ENCODE data around the gene KCNIP1.
A peak's percentile ranks its signal among the peaks of the same experiment; 100 is the strongest.

The KCNIP1 gene

GRCh38 chr5:170481849-170482248 is 22.0 kb upstream of the KCNIP1 start:
- no peak for TF ChIP-seq CTCF (IDR thresholded peaks at IDR 0.05; ENCODE audit: low read depth, low read length)
- in situ Hi-C loops (cut with HindIII; ENCODE audit: low sequenced_read_pairs), result no loop called here
- H3K4me3 ChIP-seq (ENCODE audit: low read depth, low read length), result no peak overlapping the region
- DNase-seq (ENCODE audit: low read depth, low spot score), result no peak

- DNase-seq (ENCODE audit: low read depth, low spot score), result no peak
- no peak overlapping the region for H3K4me3 ChIP-seq (ENCODE audit: low read depth, low read length)
- in situ Hi-C loops (cut with HindIII; ENCODE audit: low sequenced_read_pairs), result no loop called here
- no peak for TF ChIP-seq CTCF (IDR thresholded peaks at IDR 0.05; ENCODE audit: low read depth, low read length)
Measured at GRCh38 chr5:170482511-170482910, 21.3 kb upstream of the KCNIP1 start.

GRCh38 chr5:170483701-170484458 is 19.9 kb upstream of the KCNIP1 start:
- peak; percentile 23 for DNase-seq (ENCODE audit: low read depth, low spot score)
- no peak for TF ChIP-seq CTCF (IDR thresholded peaks at IDR 0.05; ENCODE audit: low read depth, low read length)
- in situ Hi-C loops (cut with HindIII; ENCODE audit: low sequenced_read_pairs), result no loop called here
- no peak overlapping the region for H3K4me3 ChIP-seq (ENCODE audit: low read depth, low read length)

GRCh38 chr5:170484459-170484831 is 19.4 kb upstream of the KCNIP1 start:
- no peak overlapping the region for H3K4me3 ChIP-seq (ENCODE audit: low read depth, low read length)
- in situ Hi-C loops (cut with HindIII; ENCODE audit: low sequenced_read_pairs), result no loop called here
- no peak for DNase-seq (ENCODE audit: low read depth, low spot score)
- no peak for TF ChIP-seq CTCF (IDR thresholded peaks at IDR 0.05; ENCODE audit: low read depth, low read length)

- DNase-seq (ENCODE audit: low read depth, low spot score), result no peak
- no peak for TF ChIP-seq CTCF (IDR thresholded peaks at IDR 0.05; ENCODE audit: low read depth, low read length)
- in situ Hi-C loops (cut with HindIII; ENCODE audit: low sequenced_read_pairs), result no loop called here
- H3K4me3 ChIP-seq (ENCODE audit: low read depth, low read length), result no peak overlapping the region
Measured at GRCh38 chr5:170484847-170485615, 18.8 kb upstream of the KCNIP1 start.

- in situ Hi-C loops (cut with HindIII; ENCODE audit: low sequenced_read_pairs), result no loop called here
- TF ChIP-seq CTCF (IDR thresholded peaks at IDR 0.05; ENCODE audit: low read depth, low read length), result no peak
- H3K4me3 ChIP-seq (ENCODE audit: low read depth, low read length), result no peak overlapping the region
- DNase-seq (ENCODE audit: low read depth, low spot score), result no peak
Measured at GRCh38 chr5:170485616-170485911, 18.3 kb upstream of the KCNIP1 start.
